Stromal cell of bone marrow (primary cell): ENCODE measurements around the gene NUF2.
"Not testable (repeated sequence)": the region's sequence is repeated elsewhere in the genome, so short reads cannot be mapped to it uniquely, and the experiment has no call there.

Source experiments
- DNase-seq: peaks from one replicate; pipeline ENCODE4 v3.0.0-alpha.2; 2012; ENCODE audit warnings: low read depth

The NUF2 gene

DNA sequence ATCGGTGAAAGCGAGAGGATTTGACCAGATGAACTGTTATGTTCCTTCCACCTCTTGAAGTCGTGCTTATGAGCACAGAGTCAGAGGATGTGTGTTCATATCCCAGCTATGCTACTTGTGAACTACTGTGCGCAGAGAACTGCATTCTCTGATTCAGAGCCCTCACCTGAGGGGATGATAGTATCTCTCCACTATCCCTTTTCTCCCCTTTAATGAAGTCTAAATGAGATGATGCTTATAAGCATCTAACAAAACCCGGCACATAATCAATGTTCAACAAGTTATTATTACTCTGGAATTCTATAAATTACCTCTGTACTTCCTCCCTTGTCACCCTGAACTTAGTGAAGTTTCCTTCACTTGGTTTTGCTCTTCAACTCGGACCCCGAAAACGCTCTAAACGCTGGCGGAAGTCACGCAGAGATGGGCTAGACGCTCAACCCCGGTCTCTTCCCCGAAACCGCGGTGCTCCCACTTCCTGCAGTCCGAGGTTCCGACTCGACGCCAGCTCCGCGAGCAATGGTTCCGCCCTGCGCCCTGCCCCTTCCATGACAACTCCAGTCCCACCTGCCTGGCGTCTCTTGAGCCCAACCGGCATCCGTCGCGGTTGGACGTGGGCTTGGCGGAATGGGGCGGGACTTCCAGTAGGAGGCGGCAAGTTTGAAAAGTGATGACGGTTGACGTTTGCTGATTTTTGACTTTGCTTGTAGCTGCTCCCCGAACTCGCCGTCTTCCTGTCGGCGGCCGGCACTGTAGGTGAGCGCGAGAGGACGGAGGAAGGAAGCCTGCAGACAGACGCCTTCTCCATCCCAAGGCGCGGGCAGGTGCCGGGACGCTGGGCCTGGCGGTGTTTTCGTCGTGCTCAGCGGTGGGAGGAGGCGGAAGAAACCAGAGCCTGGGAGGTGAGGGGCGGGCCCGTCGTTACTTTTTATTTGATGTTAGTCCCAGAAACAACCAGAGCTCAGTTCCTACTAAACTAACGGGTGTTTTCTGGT lies at the start of gene NUF2:
TSS of gene NUF2 (plus strand) at position 644 of the 995 bp plus-strand sequence. CDS start 4,098 bp downstream, outside the sequence.
- DNase-seq, result peak; percentile 97

DNA sequence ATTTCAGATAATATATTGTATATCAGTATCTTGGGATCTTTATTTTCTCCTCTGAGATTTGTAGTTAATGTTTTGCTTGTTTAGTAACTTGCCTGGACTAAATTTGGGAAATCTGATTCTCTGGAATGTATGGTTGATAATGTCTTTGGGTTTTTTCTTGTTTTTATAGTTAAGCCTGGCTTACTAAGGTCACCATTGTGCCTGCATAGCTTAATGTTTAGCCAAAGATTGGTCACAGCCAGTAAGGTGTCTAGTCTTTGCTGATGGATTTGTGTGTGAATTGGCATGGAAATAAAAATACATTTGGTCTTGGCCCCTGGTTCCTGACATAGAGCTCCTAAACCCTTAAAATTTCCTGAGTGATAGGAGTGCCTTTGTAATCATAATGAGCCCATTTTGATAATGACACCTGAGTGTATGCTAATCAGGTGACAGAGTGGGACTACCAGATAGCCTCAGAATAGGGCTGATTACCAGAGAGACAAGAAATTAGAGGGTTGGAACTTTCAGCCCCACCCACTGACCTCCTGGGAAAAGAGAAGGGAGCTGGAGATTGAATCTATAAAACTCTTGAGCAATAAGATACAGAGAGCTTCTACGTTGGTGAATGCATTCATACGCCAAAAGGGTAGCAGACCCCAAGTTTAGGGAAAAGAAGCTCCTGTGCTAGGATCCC lies 47.9 kb upstream of the NUF2 start:
- no peak for DNase-seq

DNA sequence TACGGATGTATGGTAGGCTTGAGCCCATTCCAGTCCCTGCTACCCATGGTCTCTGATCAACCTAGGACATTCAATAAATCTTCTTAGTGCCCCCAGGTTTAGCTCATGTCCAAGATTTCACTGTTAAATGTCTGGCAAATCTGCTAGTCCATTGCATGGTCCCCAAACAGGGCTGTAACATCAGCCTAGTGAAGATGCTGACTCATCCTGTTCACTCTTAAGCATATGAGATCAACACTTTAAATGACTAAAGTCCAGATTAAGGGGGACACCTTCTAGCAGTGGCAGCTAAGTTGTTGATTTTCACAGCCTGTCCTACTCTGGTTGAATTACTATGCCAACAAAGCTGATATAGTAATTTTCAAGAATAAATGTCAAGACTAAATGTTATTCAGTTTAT lies 46.5 kb upstream of the NUF2 start:
- no peak for DNase-seq

DNA sequence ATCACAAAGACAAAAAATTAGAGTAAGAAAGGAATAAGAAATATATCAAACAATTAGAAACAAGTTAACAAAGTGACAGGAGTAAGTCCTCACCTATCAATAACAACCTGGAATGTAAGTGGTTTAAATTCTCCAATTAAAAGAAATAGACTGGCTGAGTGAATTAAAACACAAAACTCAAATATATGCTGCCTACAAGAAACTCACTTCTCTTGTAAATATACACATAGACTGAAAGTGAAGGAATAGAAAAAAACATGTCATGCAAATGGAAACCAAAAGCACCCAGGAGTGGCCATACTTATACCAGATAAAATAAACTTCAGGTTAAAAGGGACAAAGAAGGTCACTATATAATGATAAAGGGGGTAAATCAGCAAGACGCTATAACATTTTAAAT lies 43.2 kb upstream of the NUF2 start:
- DNase-seq, result no peak

DNA sequence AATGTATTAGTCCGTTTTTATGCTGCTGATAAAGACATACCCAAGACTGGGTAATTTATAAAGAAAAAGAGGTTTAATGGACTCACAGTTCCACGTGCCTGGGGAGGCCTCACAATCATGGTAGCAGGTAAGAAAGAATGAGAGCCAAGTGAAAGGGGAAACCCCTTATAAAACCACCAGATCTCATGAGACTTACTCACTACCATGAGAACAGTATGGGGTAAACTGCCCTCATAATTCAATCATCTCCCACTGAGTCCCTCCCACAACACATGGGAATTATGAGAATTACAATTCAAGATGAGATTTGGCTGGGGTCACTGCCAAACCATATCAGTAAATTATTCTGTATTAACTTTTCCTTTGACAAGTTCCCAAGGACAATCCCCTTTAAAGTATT lies 36.9 kb upstream of the NUF2 start:
- DNase-seq, result not testable (repeated sequence)

DNA sequence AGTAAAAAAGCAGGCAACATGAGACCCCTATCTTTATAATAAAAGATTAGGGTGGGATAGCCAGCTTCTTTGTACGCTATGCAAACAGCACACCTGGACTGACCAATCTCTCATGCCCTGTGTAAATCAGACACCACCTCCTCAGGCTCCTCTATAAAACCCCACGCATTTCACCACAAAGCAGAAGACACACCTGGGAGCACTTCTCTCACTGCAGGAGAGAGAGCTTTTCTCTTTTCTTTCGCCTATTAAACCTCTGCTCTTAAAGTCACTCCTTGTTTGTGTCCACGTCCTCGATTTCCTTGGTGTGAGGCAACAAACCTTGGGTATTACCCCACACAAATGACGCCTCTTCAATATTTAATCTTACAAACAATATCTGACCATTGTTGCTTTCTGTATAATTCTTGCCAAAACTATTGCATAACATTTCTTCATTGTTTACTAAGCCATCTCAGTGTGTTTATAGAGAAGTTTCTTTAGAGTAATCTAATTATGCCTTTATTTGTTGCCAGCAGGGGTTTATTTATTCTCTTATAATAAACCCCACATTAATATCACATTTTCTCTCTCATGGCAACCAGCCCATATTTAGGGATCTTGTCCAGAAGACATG lies 31.6 kb upstream of the NUF2 start:
- no peak for DNase-seq

DNA sequence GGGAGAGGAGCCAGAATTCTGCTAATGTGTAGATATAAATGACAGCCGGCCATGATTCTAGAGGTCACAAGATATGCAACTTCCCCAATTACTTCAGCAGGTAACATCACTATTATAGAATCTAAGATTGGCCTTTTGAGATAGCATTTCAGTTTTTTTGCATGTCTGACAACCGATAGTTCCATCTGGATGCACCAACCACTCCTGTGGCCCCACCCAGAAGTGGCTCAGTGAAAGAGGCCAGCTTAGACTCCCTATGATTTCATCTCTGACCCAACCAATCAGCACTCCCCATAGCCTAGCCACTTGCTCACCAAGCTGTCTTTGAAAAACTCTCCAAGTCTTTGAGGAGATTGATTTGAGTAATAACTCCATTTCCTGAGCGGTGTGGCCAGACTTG lies 30.3 kb upstream of the NUF2 start:
- DNase-seq, result no peak

DNA sequence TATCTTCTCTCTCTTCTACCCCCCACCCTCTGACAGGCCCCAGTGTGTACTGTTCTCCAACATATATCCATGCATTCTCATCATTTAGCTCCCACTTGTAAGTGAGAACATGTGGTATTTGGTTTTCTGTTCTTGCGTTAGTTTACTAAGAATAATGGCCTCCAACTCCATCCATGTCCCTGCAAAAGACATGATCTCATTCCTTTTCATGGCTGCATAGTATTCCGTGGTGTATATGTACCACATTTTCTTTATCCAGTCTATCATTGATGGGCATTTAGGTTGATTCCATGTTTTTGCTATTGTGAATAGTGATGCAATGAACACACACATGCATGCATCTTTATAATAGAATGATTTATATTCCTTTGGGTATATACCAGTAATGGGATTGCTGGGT lies 29.6 kb upstream of the NUF2 start:
- DNase-seq, result not testable (repeated sequence)

DNA sequence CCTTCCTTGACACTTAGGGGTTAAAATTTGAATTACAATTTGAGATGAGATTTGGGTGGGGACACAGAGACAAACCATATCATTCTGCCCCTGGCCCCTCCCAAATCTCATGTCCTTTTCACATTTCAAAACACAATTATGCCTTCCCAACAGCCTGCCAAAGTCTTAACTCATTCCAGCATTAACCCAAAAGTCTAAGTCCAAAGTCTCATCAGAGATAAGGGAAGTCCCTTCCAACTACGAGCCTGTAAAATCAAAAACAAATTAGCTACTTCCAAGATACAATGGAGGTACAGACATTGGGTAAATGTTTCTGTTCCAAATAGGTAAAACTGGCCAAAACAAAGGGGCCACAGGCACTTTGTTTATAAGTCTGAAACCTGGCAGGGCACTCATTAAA lies 28.3 kb upstream of the NUF2 start:
- DNase-seq, result not testable (repeated sequence)

DNA sequence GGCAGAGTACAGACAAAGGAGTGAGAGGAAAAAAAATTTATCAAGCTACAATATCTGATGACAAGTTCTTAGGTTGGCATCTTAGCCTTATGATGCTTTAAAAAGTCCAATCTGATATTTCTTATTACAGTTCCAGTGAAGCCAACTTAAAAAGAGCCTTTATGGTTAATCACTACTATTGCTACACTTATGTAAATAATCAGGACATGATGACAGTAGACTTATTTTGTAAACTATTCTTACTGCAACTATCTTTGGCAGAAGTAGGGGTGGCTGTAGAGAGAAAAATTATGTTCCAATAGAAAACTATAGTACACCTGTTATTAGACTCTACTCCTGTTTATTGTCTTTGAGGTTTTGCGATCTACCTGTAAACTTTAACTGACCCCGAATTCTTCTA lies 25.8 kb upstream of the NUF2 start:
- no peak for DNase-seq

DNA sequence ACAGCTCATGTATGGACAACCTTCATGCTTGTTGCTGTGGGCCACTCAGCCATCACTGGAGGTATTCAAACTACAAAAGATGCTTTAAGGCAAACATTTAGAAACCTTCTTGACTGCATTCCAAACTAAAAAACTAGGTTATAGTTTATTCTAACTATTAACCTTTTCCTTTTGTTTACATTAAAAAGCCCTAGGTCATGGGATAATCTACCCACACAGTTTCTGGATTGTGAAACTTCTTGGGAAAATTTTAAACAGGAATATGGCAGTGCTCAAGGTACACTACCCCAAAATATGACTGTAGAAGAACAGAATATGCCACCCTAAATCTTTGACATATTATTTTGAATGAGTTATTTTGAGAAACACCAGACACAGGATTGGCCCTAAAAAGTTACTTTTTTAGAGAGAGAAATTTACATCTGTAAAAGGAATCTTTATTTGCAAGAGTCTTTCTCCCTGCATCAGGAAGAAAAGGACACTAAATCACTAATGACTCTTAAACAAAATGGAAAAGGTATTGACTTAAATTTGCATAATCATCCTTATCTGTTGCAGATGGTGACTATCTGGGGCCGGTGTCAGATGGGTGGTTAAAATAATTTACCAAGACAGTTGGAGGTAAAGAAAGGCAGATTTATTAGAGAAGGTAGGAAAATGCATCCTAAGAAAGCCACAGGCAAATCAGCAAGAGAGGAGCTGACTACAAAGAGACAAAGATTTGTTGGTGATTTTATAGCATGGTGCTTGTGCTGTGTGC lies 25.1 kb upstream of the NUF2 start:
- DNase-seq, result no peak

DNA sequence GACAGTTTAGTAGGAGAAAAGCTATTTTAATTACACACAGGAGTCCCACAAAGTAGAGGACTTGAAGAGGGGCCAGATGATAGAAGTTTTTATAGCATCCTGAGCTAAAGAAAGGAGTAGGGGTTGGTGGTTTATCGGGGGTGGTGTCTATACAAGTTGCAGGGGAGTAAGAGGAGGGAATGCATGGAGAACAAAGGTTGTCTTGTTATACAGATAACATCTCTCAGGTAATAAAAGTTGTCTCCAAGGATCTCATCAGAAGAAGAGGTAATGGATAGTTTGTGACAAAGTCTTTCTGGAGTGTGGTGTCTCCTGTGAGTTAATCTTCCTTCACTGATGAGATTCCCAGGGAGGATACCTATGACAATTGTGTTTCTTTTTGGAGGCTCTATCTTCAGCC lies 23.4 kb upstream of the NUF2 start:
- no peak for DNase-seq

DNA sequence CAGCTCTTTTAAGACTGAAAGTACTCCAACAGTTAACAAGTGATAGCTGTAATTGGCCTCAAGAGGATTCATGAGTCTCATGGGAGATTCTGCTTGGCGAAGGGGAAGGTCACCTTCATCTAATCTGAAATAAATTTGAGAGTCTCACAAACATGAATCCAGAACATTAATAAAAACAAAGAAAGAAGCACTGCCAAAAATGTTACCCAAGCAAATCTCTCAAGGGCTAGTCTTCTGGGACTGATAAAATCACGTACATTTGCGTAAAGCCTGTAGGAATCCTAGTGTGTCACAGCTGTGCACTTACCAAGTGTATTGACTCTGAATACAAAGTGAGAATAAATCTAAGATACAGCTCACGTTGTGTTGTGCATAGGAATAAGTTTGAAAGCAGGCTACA lies 21.2 kb upstream of the NUF2 start:
- no peak for DNase-seq

DNA sequence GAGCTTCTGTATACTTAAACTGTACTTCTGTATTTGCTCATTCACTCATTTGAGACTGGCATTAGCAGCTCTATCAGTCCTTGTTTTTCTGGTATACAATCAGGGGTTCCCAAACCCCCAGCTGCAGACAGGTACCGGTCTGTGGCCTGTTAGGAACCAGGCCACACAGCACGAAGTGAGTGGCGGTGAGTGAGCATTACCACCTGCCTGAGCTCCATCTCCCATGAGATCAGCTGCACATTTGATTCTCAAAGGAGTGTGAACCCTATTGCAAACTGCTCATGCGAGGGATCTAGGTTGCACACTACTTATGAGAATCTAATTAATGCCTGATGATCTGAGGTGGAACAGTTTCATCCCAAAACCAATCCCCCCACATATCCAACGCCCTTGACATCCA lies 18.2 kb upstream of the NUF2 start:
- DNase-seq, result no peak

DNA sequence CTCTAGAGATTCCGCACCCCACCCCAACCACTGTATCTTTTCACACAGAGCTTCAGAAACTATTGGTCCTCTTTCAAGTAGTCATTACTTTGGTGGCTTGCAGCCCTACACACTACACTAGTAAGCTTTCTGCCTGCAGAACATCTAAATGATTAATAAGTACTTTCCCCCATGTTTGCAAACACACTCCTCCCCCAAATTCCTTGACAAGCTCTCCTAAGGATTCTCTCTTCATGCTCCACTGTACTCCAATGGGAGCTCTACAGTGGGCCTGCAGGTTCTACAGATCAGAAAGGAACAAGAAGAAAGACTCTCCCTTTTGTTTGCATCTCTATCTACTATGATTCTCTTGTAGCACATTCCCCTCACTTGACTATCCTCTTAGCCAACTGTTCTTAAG lies 16.3 kb upstream of the NUF2 start:
- no peak for DNase-seq

DNA sequence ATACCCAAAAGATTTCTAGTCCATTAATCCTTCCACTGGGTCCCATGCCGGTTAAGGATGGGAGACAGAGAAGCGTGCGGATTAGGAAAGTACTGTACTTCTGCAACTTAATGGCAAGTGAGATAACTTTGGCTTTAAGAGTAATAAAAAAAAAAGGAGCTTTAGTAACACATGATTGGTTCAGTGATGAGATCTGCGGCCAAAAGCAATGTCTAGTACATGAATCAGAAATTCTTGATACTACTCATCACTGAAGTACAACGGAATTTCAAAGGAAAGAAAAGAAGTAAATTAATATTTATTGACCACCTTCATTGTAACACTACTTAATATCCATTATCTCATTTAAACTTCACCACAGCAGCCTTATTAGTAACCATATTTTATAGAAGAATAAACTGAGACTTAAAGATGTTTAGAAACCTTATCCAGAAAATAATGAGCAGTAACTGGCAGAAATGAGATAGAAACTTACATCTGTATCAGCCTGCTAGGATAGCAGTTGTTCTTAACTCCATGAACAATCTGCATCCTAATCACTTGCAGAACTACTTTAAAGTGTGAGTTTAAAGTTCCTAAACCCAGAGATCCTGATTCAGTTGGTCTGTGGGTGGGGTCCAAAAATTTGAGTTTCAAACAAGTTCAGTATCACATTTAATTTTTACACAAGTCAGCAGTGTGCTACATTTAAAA lies 14.1 kb upstream of the NUF2 start:
- peak; percentile 40 for DNase-seq

DNA sequence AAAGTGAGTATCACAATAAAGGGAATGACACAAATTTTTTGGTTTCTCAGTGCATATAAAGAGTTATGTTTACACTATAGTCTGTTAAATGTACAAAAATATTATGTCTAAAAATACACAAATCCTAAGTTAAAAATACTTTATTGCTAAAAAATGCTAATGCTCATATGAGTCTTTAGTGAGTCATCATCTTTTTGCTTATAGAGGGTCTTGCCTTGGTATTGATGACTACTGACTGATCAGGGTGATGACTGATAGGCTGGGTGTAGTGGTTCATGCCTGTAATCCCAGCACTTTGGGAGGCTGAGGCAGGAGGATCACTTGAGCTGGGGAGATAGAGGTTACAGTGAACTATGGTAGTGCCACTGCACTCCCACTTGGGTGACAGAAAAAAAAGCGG lies 12.9 kb upstream of the NUF2 start:
- DNase-seq, result no peak

DNA sequence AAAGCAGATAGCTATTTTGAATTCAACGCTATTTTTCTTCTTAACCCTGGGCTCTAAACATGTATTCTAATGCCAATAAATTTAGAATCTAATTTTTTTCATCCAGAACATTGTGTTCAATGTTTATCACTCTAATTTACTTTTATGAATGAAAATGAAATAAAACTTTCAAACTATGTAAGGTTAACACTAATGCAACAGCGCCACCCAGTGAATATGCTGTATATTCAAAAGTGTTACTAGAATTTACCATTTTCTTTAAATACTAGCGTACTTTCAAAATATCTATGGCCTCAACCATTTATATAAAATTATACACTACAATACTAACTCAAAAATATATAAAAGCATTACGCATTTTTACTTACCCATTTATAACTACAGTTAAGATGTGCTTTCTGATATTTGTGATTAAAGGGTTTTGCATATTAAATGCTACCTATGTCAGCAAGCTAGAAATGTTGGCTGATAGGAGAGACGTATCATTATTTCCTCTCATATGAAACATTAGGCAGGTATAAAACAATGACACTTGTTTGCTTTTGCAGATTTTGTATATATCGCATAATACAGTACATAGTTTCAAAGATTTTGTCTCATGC lies 5.9 kb upstream of the NUF2 start:
- DNase-seq, result peak; percentile 13

DNA sequence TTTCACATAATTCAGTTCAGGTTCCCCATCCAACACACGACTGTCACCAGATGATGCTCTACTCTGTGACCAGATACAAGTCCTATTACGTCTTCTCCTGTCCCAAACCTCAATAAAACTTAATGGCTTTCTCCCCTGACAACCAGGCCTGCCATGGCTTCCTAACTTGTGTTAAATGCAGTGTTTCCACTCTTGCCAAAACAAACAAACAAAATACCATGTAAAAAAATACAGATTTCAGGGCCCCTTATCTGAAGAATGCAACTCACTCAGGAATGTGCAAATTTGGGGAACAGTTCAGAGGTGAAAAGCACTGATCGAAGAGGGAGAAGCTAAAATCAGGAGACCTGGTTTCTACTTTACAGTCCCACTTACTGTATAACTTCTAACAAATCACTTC lies 863 bp upstream of the NUF2 start:
- DNase-seq, result no peak

DNA sequence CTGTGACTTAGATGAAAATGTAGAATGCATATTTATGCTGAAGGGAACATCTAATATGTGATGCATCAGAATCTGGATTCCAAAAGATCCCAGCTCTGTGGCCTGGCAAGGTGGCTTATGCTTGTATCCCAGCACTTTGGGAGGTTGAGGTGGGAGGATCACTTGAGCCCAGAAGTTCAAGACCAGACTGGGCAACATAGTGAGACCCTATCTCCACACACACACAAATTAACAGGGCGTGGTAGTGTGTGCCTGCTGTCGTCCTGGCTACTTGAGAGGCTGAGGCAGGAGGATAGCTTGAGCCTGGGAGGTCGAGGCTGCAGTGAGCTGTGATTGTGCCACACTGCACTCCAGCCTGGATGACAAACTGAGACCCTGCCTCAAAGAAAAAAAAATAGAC lies 1.6 kb downstream of the NUF2 start:
- not testable (repeated sequence) for DNase-seq

DNA sequence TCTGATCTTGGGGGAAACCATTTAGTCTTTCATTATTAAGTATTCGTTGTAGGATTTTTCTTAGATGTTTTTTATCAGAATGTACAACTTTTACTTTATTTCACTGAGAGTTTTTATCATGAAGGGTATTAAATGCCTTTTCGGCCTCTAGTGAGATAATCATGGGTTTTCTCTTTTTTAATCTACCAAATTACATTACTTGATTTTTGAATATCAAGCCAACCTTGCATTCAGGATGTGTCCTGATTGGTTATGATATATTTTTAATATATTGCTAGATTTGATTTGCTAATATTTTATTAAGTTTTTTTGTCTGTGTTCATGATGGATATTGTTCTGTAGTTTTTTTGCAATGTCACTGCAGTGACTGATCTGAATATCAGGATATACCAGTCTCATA lies 9.4 kb downstream of the NUF2 start:
- DNase-seq, result no peak
